Measurements from ENCODE around the gene HLF.

- TF ChIP-seq MAX (IDR thresholded peaks at IDR 0.05) (no peak), RAD21 (IDR thresholded peaks at IDR 0.05) (no peak), YY1 (IDR thresholded peaks at IDR 0.05) (no peak), ATF3 (IDR thresholded peaks at IDR 0.05) (no peak), JUND (IDR thresholded peaks at IDR 0.05) (no peak), EGR1 (IDR thresholded peaks at IDR 0.05; ENCODE audit: low read depth in 2 of 2) (no peak), GABPA (IDR thresholded peaks at IDR 0.05 in 1 of 2, conservative IDR thresholded peaks at IDR 0.05 in 1 of 2) (no peak), REST (IDR thresholded peaks at IDR 0.05) (no peak), TAF1 (conservative IDR thresholded peaks at IDR 0.05) (no peak), SP1 (IDR thresholded peaks at IDR 0.05) (no peak), NR2F2 (IDR thresholded peaks at IDR 0.05) (no peak), ZBTB33 (IDR thresholded peaks at IDR 0.05) (no peak), HNF4G (IDR thresholded peaks at IDR 0.05) (no peak)
- TF ChIP-seq, protein P1, sequence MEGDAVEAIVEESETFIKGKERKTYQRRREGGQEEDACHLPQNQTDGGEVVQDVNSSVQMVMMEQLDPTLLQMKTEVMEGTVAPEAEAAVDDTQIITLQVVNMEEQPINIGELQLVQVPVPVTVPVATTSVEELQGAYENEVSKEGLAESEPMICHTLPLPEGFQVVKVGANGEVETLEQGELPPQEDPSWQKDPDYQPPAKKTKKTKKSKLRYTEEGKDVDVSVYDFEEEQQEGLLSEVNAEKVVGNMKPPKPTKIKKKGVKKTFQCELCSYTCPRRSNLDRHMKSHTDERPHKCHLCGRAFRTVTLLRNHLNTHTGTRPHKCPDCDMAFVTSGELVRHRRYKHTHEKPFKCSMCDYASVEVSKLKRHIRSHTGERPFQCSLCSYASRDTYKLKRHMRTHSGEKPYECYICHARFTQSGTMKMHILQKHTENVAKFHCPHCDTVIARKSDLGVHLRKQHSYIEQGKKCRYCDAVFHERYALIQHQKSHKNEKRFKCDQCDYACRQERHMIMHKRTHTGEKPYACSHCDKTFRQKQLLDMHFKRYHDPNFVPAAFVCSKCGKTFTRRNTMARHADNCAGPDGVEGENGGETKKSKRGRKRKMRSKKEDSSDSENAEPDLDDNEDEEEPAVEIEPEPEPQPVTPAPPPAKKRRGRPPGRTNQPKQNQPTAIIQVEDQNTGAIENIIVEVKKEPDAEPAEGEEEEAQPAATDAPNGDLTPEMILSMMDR (IDR thresholded peaks at IDR 0.05; ENCODE audit: low read depth, low read length, missing input control) = no peak
These were observed 3.4 kb upstream of the HLF start for GRCh38 chr17:55261311-55261710.

Data from liver (tissue), 3 donors.